Measurements from ENCODE around the gene SUN5.

GRCh38 chr20:32960849-32961731 lies 43.1 kb downstream of the SUN5 start:
- no peak for TF ChIP-seq EZH2 (IDR thresholded peaks at IDR 0.05; ENCODE audit: borderline replicate concordance, insufficient read depth, low read depth, low read length, poor library complexity, severe bottlenecking)
- no peak for TF ChIP-seq CTCF (IDR thresholded peaks at IDR 0.05)

All from B cell (primary cell).